ENCODE measurements around the gene KERA. TPM values are rescaled to one million over a fixed set of nuclear protein-coding genes. Genes with fewer than 3 reads are reported as not detected.

The KERA gene
- total and polyA plus RNA-seq, 2 experiments from 2014 or later: not detected

DNA sequence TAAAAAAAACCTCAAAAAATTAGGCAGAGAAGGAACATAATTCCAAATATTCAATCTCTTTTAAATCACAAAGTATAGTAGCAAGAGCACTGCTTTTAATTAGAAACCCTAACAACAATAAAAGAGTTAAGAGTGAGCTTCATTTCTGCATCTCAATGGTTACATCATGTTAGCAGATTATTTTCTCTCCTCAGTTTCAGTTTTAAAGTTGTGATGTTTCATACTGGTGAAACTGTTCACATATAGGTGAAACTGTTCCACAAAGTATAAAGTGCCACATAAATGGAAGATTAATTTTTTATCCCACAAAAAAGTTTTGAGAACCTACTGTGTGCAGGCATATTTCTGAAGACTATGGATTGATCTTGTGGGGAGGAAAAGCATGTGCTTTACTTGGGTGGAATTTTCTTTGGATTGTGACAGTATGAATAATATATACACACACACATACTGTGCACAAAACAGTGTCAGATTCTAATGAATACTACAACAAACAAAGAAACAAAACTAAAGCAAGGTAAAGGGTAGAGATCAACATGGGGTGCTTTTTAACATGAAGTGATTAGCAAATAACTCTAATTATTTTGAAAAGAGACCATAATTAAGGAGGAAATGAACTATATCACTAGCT is 36.3 kb upstream of the KERA start:
- TF ChIP-seq EZH2phosphoT487 (IDR thresholded peaks at IDR 0.05; ENCODE audit: unreplicated experiment): no peak
- TF ChIP-seq JUNB (IDR thresholded peaks at IDR 0.05; ENCODE audit: unreplicated experiment): no peak
- no peak for TF ChIP-seq NANOG (IDR thresholded peaks at IDR 0.05; ENCODE audit: borderline replicate concordance)
- TF ChIP-seq, protein P1, sequence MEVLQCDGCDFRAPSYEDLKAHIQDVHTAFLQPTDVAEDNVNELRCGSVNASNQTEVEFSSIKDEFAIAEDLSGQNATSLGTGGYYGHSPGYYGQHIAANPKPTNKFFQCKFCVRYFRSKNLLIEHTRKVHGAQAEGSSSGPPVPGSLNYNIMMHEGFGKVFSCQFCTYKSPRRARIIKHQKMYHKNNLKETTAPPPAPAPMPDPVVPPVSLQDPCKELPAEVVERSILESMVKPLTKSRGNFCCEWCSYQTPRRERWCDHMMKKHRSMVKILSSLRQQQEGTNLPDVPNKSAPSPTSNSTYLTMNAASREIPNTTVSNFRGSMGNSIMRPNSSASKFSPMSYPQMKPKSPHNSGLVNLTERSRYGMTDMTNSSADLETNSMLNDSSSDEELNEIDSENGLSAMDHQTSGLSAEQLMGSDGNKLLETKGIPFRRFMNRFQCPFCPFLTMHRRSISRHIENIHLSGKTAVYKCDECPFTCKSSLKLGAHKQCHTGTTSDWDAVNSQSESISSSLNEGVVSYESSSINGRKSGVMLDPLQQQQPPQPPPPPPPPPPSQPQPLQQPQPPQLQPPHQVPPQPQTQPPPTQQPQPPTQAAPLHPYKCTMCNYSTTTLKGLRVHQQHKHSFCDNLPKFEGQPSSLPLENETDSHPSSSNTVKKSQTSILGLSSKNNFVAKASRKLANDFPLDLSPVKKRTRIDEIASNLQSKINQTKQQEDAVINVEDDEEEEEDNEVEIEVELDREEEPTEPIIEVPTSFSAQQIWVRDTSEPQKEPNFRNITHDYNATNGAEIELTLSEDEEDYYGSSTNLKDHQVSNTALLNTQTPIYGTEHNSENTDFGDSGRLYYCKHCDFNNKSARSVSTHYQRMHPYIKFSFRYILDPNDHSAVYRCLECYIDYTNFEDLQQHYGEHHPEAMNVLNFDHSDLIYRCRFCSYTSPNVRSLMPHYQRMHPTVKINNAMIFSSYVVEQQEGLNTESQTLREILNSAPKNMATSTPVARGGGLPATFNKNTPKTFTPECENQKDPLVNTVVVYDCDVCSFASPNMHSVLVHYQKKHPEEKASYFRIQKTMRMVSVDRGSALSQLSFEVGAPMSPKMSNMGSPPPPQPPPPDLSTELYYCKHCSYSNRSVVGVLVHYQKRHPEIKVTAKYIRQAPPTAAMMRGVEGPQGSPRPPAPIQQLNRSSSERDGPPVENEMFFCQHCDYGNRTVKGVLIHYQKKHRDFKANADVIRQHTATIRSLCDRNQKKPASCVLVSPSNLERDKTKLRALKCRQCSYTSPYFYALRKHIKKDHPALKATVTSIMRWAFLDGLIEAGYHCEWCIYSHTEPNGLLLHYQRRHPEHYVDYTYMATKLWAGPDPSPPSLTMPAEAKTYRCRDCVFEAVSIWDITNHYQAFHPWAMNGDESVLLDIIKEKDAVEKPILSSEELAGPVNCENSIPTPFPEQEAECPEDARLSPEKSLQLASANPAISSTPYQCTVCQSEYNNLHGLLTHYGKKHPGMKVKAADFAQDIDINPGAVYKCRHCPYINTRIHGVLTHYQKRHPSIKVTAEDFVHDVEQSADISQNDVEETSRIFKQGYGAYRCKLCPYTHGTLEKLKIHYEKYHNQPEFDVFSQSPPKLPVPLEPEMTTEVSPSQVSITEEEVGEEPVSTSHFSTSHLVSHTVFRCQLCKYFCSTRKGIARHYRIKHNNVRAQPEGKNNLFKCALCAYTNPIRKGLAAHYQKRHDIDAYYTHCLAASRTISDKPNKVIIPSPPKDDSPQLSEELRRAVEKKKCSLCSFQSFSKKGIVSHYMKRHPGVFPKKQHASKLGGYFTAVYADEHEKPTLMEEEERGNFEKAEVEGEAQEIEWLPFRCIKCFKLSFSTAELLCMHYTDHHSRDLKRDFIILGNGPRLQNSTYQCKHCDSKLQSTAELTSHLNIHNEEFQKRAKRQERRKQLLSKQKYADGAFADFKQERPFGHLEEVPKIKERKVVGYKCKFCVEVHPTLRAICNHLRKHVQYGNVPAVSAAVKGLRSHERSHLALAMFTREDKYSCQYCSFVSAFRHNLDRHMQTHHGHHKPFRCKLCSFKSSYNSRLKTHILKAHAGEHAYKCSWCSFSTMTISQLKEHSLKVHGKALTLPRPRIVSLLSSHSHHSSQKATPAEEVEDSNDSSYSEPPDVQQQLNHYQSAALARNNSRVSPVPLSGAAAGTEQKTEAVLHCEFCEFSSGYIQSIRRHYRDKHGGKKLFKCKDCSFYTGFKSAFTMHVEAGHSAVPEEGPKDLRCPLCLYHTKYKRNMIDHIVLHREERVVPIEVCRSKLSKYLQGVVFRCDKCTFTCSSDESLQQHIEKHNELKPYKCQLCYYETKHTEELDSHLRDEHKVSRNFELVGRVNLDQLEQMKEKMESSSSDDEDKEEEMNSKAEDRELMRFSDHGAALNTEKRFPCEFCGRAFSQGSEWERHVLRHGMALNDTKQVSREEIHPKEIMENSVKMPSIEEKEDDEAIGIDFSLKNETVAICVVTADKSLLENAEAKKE (CRISPR knock-in tag; IDR thresholded peaks at IDR 0.05): no peak
- no peak for TF ChIP-seq CREB1 (CRISPR knock-in tag; IDR thresholded peaks at IDR 0.05; ENCODE audit: low read depth)
- no peak for TF ChIP-seq EZH2 (IDR thresholded peaks at IDR 0.05; ENCODE audit: low read depth, unreplicated experiment)
- no peak for TF ChIP-seq STAT1 (IDR thresholded peaks at IDR 0.05; ENCODE audit: unreplicated experiment)
- no peak for TF ChIP-seq ZNF114 (CRISPR knock-in tag; IDR thresholded peaks at IDR 0.05)
- TF ChIP-seq, protein P2, sequence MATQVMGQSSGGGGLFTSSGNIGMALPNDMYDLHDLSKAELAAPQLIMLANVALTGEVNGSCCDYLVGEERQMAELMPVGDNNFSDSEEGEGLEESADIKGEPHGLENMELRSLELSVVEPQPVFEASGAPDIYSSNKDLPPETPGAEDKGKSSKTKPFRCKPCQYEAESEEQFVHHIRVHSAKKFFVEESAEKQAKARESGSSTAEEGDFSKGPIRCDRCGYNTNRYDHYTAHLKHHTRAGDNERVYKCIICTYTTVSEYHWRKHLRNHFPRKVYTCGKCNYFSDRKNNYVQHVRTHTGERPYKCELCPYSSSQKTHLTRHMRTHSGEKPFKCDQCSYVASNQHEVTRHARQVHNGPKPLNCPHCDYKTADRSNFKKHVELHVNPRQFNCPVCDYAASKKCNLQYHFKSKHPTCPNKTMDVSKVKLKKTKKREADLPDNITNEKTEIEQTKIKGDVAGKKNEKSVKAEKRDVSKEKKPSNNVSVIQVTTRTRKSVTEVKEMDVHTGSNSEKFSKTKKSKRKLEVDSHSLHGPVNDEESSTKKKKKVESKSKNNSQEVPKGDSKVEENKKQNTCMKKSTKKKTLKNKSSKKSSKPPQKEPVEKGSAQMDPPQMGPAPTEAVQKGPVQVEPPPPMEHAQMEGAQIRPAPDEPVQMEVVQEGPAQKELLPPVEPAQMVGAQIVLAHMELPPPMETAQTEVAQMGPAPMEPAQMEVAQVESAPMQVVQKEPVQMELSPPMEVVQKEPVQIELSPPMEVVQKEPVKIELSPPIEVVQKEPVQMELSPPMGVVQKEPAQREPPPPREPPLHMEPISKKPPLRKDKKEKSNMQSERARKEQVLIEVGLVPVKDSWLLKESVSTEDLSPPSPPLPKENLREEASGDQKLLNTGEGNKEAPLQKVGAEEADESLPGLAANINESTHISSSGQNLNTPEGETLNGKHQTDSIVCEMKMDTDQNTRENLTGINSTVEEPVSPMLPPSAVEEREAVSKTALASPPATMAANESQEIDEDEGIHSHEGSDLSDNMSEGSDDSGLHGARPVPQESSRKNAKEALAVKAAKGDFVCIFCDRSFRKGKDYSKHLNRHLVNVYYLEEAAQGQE (IDR thresholded peaks at IDR 0.05; ENCODE audit: unreplicated experiment): no peak
- TF ChIP-seq, protein P3, sequence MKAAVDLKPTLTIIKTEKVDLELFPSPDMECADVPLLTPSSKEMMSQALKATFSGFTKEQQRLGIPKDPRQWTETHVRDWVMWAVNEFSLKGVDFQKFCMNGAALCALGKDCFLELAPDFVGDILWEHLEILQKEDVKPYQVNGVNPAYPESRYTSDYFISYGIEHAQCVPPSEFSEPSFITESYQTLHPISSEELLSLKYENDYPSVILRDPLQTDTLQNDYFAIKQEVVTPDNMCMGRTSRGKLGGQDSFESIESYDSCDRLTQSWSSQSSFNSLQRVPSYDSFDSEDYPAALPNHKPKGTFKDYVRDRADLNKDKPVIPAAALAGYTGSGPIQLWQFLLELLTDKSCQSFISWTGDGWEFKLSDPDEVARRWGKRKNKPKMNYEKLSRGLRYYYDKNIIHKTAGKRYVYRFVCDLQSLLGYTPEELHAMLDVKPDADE (IDR thresholded peaks at IDR 0.05): no peak
- TF ChIP-seq ZNF331 (CRISPR knock-in tag; IDR thresholded peaks at IDR 0.05; ENCODE audit: low read depth): no peak
- no peaks in the 10 kb centered on the region for H4K20me1 ChIP-seq (replicated peaks; ENCODE audit: insufficient read depth)
- DNase-seq (ENCODE audit: low spot score) (no peak), ATAC-seq (no peak)
- H3K79me2 ChIP-seq (replicated peaks; ENCODE audit: insufficient read depth): no peaks in the 10 kb centered on the region
- H3K27ac ChIP-seq (ENCODE audit: low read depth): no peak overlapping the region
- peaks cover 10% of the 10 kb centered on the region; the same call in 1 of the 2 replicates for H3K36me3 ChIP-seq (ENCODE audit: insufficient read depth)
- H3K4me2 ChIP-seq: no peak overlapping the region
- no peak overlapping the region for H3K4me3 ChIP-seq
- peaks cover 14% of the 10 kb centered on the region; the same call in 2 of the 3 replicates for H3K36me3 Mint-ChIP-seq (ENCODE audit: low read depth)
- H3K4me1 ChIP-seq (ENCODE audit: insufficient read depth): 0 out of 2 replicates have a peak, but pooled peaks cover 4% of the 10 kb centered on the region
- H3K27ac Mint-ChIP-seq: no peak overlapping the region; the same call in 1 of the 2 replicates
- H3K9me3 Mint-ChIP-seq: peaks cover 21% of the 10 kb centered on the region
- H2AFZ ChIP-seq: no peak overlapping the region
- no peaks in the 10 kb centered on the region for H3K4me1 Mint-ChIP-seq
- no peaks in the 10 kb centered on the region for H3K27me3 ChIP-seq (ENCODE audit: insufficient read depth)
- no peak overlapping the region for H3K4me3 Mint-ChIP-seq
- H3K27me3 Mint-ChIP-seq (ENCODE audit: insufficient read depth, low read depth, poor library complexity): no peaks in the 10 kb centered on the region
- no peaks in the 10 kb centered on the region; the same call in 1 of the 2 replicates for H3K9me2 ChIP-seq (ENCODE audit: insufficient read depth)
- no peaks in the 10 kb centered on the region for H3F3A ChIP-seq (replicated peaks; ENCODE audit: low read depth)
